ENCODE data around the gene TMEM184A. TPM values are rescaled to one million over a fixed set of nuclear protein-coding genes. Genes with fewer than 3 reads are reported as not detected.

TMEM184A gene
- total and polyA plus RNA-seq, 2 of the 4 experiments (the other 2 are of a cell fraction), result 0.36 to 1.9 TPM

- ATAC-seq (ENCODE audit: low read depth) (no peak), DNase-seq (no peak)
- Histone ChIP-seq H3K27me3 (ENCODE audit: control insufficient read depth, insufficient read depth, low read length) (no peaks in the 10 kb centered on the region), H3K9me3 (ENCODE audit: control insufficient read depth, insufficient read depth, low read length) (no peaks in the 10 kb centered on the region), H2BK15ac (ENCODE audit: low read depth, low read length) (no peak overlapping the region), H4K91ac (ENCODE audit: insufficient read depth, low read depth, low read length) (no peak overlapping the region), H2AK5ac (ENCODE audit: low read depth, low read length) (no peak overlapping the region), H2BK120ac (ENCODE audit: low read depth, low read length) (no peak overlapping the region), H3K4me1 (ENCODE audit: control insufficient read depth, insufficient read depth, low read length) (peaks cover 15% of the 10 kb centered on the region), H2BK5ac (ENCODE audit: low read depth, low read length, poor library complexity, severe bottlenecking) (no peak overlapping the region), H4K20me1 (ENCODE audit: insufficient read depth, low read length) (no peaks in the 10 kb centered on the region; the same call in 1 of the 2 replicates), H3K4ac (ENCODE audit: low read depth, low read length) (no peak overlapping the region), H3K79me1 (ENCODE audit: low read depth in 1 of 2, low read length in 2 of 2) (peaks cover 15 to 31% of the 10 kb centered on the region in 2 experiments; a peak in 3 of 4 replicates), H2AFZ (replicated peaks; ENCODE audit: low read length, poor library complexity) (no peak overlapping the region), H3K4me3 (ENCODE audit: insufficient read depth, low read depth, low read length) (no peak overlapping the region), H3K23ac (ENCODE audit: low read depth, low read length) (no peak overlapping the region), H3K4me2 (ENCODE audit: low read depth, low read length) (no peak overlapping the region), H3K18ac (ENCODE audit: low read depth, low read length) (no peak overlapping the region), H3K27ac (ENCODE audit: insufficient read depth, low read length) (no peak overlapping the region), H4K5ac (ENCODE audit: low read depth, low read length) (no peak overlapping the region), H4K8ac (ENCODE audit: low read depth in 2 of 2, low read length in 2 of 2) (no peak overlapping the region), H3K56ac (ENCODE audit: extremely low read depth, insufficient read depth, low read length) (no peak overlapping the region), H3K9ac (ENCODE audit: low read depth, low read length) (no peak overlapping the region), H3K9me1 (ENCODE audit: insufficient read depth, low read length) (peaks cover 17% of the 10 kb centered on the region), H3K36me3 (ENCODE audit: control insufficient read depth, insufficient read depth, low read length) (peaks cover 15% of the 10 kb centered on the region), H2AK9ac (replicated peaks; ENCODE audit: low read depth, low read length, poor library complexity) (no peak overlapping the region), H3K14ac (replicated peaks; ENCODE audit: low read depth, low read length) (no peak overlapping the region), H2BK20ac (ENCODE audit: low read depth, low read length) (no peak overlapping the region)
- in situ Hi-C loops (cut with MboI; ENCODE audit: low sequenced_read_pairs), result no loop called here
- dilution Hi-C loops (cut with HindIII; ENCODE audit: low sequenced_read_pairs, unreplicated experiment), result no loop called here
- 85% methylated on average over 9 of the region's 23 CpGs; no CpG with 5 or more reads in 1 of the 2 experiments for WGBS, 2 experiments (ENCODE audit: extremely low coverage in 2 of 2, insufficient read length in 1 of 2)
- ChIA-PET POLR2A (ENCODE audit: unreplicated experiment) (no interaction called here), CTCF (no interaction called here)
- no TSS peak for BruUV-seq (replicated peaks)
- intact Hi-C loops (cut with micrococcal nuclease), result no loop called here
- TF ChIP-seq MAZ (IDR thresholded peaks at IDR 0.05; ENCODE audit: borderline replicate concordance, low read depth, low read length) (no peak), CEBPB (IDR thresholded peaks at IDR 0.05; ENCODE audit: low read depth, low read length) (no peak), SMC3 (IDR thresholded peaks at IDR 0.05; ENCODE audit: low read depth, low read length) (no peak), RAD21 (IDR thresholded peaks at IDR 0.05; ENCODE audit: low read length) (no peak), RFX5 (IDR thresholded peaks at IDR 0.05; ENCODE audit: low read depth, low read length) (no peak), CTCF (conservative IDR thresholded peaks at IDR 0.05; ENCODE audit: low read depth, low read length) (no peak), RCOR1 (IDR thresholded peaks at IDR 0.05; ENCODE audit: insufficient replicate concordance, low read length) (no peak), USF2 (IDR thresholded peaks at IDR 0.05; ENCODE audit: low read depth, low read length) (no peak)
Measured at GRCh38 chr7:1564603-1565022, 8.6 kb upstream of the TMEM184A start.
